HepG2 (cell line): Measurements from ENCODE around the gene IFNAR1. TPM values are rescaled to one million over a fixed set of nuclear protein-coding genes. Genes with fewer than 3 reads are reported as not detected.

Experiments used
- ATAC-seq: fragments of 200-7000 bp; cut with Tn5 transposase; 3 replicates; pipeline ENCODE4 v1.9.1; 2020; ENCODE audit warnings: mild to moderate bottlenecking, moderate library complexity
- BruUV-seq: library from RNA; stranded (reverse); fragments of 400-500 nt; replicated peaks from 2 replicates; lab custom pipeline; 2021; lab: Mats Ljungman, UMichigan
- CTCF ChIA-PET: fragments of 300-600 bp; formaldehyde crosslinking; extraction: SDS; loops from one replicate; lab custom pipeline; 2021; ENCODE audit warnings: low total read pairs, inconsistent platforms, low intra/inter-chr PET ratio; lab: Yijun Ruan, JAX
- POLR2A ChIA-PET: fragments of 350-600 bp; sonication (Branson Sonifier 250); formaldehyde crosslinking; loops from one replicate; lab custom pipeline; 2020; ENCODE audit warnings: antibody characterized with exemption, inconsistent platforms; lab: Yijun Ruan, JAX
- DNase-seq: peaks from one replicate; pipeline ENCODE4 v3.0.0-alpha.2; 2015; ENCODE audit warnings: low spot score
- FAIRE-seq: peaks from 3 replicates; lab custom pipeline; 2011; peaks lifted over from hg19 to GRCh38; lab: Jason Lieb, UNC
- H2AFZ ChIP-seq: one replicate; pipeline ENCODE4 v1.6.1; 2011; ENCODE audit warnings: low read length, inconsistent platforms
- H3K27ac ChIP-seq: fragments of 300-600 bp; 3 replicates; pipeline ENCODE4 v1.8.0; 2011; ENCODE audit warnings: mixed run types, mild to moderate bottlenecking, mixed read lengths, low read length, inconsistent platforms; ENCODE audit not compliant: insufficient read depth; ENCODE audit errors: extremely low read length
- H3K27me3 ChIP-seq, 2 experiments: fragments of 200-600 bp in 1 of 2; 2 replicates in 1 of 2; 3 replicates in 1 of 2; pipeline versions ENCODE4 v1.6.0 to v1.8.0; 2011; ENCODE audit warnings: low read length in 2 of 2, mild to moderate bottlenecking in 2 of 2, moderate library complexity in 2 of 2, inconsistent platforms in 1 of 2; ENCODE audit not compliant: insufficient read depth in 2 of 2, control insufficient read depth in 1 of 2
- H3K36me3 ChIP-seq, 2 experiments: fragments of 200-600 bp in 1 of 2; replicated peaks in 1 of 2; 2 replicates in 1 of 2; 3 replicates in 1 of 2; pipeline versions ENCODE4 v1.5.1 to v1.8.0; 2011; ENCODE audit warnings: low read length in 2 of 2, inconsistent platforms in 1 of 2; ENCODE audit not compliant: insufficient read depth in 2 of 2, control insufficient read depth in 1 of 2
- H3K4me1 ChIP-seq: 2 replicates; pipeline ENCODE4 v1.5.1; 2012; ENCODE audit warnings: low read length, inconsistent platforms; ENCODE audit not compliant: insufficient read depth
- H3K4me2 ChIP-seq: 2 replicates; pipeline ENCODE4 v1.6.0; 2011; ENCODE audit warnings: low read depth, low read length, inconsistent platforms
- H3K4me3 ChIP-seq, 3 experiments: fragments of 200-600 bp in 1 of 3; sonication (generic), shearing (Covaris generic) in 1 of 3; replicated peaks in 1 of 3; 2 replicates each; pipeline ENCODE4 v1.5.1; 2011 to 2016; ENCODE audit warnings: low read length in 3 of 3, inconsistent platforms in 2 of 3, low read depth in 2 of 3, mild to moderate bottlenecking in 2 of 3, control low read depth in 1 of 3, mixed read lengths in 1 of 3; ENCODE audit not compliant: insufficient read depth in 1 of 3
- H3K79me2 ChIP-seq: one replicate; pipeline ENCODE4 v1.6.1; 2011; ENCODE audit warnings: low read length, inconsistent platforms; ENCODE audit not compliant: insufficient read depth
- H3K9ac ChIP-seq: 2 replicates; pipeline ENCODE4 v1.6.0; 2011; ENCODE audit warnings: mild to moderate bottlenecking, low read depth, low read length, inconsistent platforms; ENCODE audit not compliant: insufficient read depth
- H3K9me3 ChIP-seq: 2 replicates; pipeline ENCODE4 v1.5.1; 2012; ENCODE audit warnings: mild to moderate bottlenecking, low read length
- H4K20me1 ChIP-seq: 2 replicates; pipeline ENCODE4 v1.6.0; 2011; ENCODE audit warnings: inconsistent platforms, mild to moderate bottlenecking, low read length, moderate library complexity; ENCODE audit not compliant: insufficient read depth
- AGO2 ChIP-seq: fragments of 200-400 bp; formaldehyde crosslinking; optimal IDR thresholded peaks from 2 replicates; pipeline ENCODE3; 2017; ENCODE audit warnings: mild to moderate bottlenecking, low read depth, low read length, moderate library complexity
- KDM1A ChIP-seq: IDR thresholded peaks from 2 replicates; pipeline ENCODE4 v1.6.1; 2016; ENCODE audit warnings: missing compliant biosample characterization
- PRMT3 ChIP-seq: sonication (generic); formaldehyde crosslinking; IDR thresholded peaks from 2 replicates; pipeline ENCODE4 v1.8.1; 2022; ENCODE audit warnings: low read depth, mild to moderate bottlenecking, moderate library complexity, missing genetic modification reagents, borderline replicate concordance
- SYNCRIP ChIP-seq: fragments of 200-400 bp; formaldehyde crosslinking; IDR thresholded peaks from 2 replicates; pipeline ENCODE4 v1.6.1; 2018; ENCODE audit warnings: mild to moderate bottlenecking, low read depth, low read length; ENCODE audit not compliant: insufficient read depth
- TAF15 ChIP-seq: fragments of 200-400 bp; formaldehyde crosslinking; IDR thresholded peaks from one replicate; pipeline ENCODE4 v1.6.1; 2018; ENCODE audit warnings: mild to moderate bottlenecking, low read depth, low read length; ENCODE audit not compliant: poor library complexity, severe bottlenecking
- ZBTB8A ChIP-seq: sonication (generic); formaldehyde crosslinking; IDR thresholded peaks from 2 replicates; pipeline ENCODE4 v1.4.0; 2020; ENCODE audit warnings: mild to moderate bottlenecking, low read depth, missing genetic modification reagents, borderline replicate concordance
- ZNF33A ChIP-seq: sonication (generic); formaldehyde crosslinking; IDR thresholded peaks from 2 replicates; pipeline ENCODE4 v1.5.1; 2020; ENCODE audit warnings: missing genetic modification reagents, mild to moderate bottlenecking, moderate library complexity, borderline replicate concordance
- ZNF432 ChIP-seq: sonication (generic); formaldehyde crosslinking; IDR thresholded peaks from 2 replicates; pipeline ENCODE4 v1.5.0; 2020; ENCODE audit warnings: missing genetic modification reagents, mild to moderate bottlenecking, borderline replicate concordance
- WGBS: methylation state at CpG from one replicate; pipeline ENCODE4 v1.1.6; 2017; ENCODE audit warnings: low lambda C conversion rate; 5-methylcytosine and 5-hydroxymethylcytosine counted together
- in situ Hi-C: cut with HindIII; loops from 2 replicates; pipeline ENCODE4 v1.10.0; 2017; ENCODE audit warnings: low pct_unique_long_range_greater_than_20kb; ENCODE audit not compliant: extremely low pct_ligation_motif_present
- intact Hi-C: fragments of 100-400 bp; cut with micrococcal nuclease; formaldehyde crosslinking; loops from one replicate; pipeline ENCODE4 v1.10.0; 2022; ENCODE audit not compliant: unreplicated experiment
- polyA plus RNA-seq, 8 experiments: library from polyadenylated mRNA; depleted of rRNA in 3 of 8; stranded (reverse) in 7 of 8; unstranded in 1 of 8; fragments of >200 nt; fragmentation: Illumina TruSeq in 4 of 8; extraction: Trizol in 4 of 8; gene quantifications; 2 replicates each; pipeline versions ENCODE4 v1.2.1 to v1.2.3, GENCODE V29; 2011 to 2016; ENCODE audit warnings: low read depth in 4 of 8, missing spikeins in 1 of 8, mixed read lengths in 1 of 8; ENCODE audit not compliant: insufficient read depth in 1 of 8
- total RNA-seq, 5 experiments: library from RNA; depleted of rRNA; stranded (reverse); fragments of >200 nt; fragmentation: Illumina TruSeq; extraction: Trizol; gene quantifications; 2 replicates each; pipeline ENCODE4 v1.2.3, GENCODE V29; 2016; ENCODE audit warnings: low read depth in 1 of 5
- TF ChIP-seq, protein P1 (sequence below): sonication (generic); formaldehyde crosslinking; IDR thresholded peaks from 2 replicates; pipeline ENCODE4 v1.4.0; 2020; ENCODE audit warnings: missing genetic modification reagents

The IFNAR1 gene
- total and polyA plus RNA-seq, 2 of the 13 experiments (the other 11 are each of a cell fraction or from before 2014, with no cell fraction given) = 6.7 to 9.3 TPM

DNA sequence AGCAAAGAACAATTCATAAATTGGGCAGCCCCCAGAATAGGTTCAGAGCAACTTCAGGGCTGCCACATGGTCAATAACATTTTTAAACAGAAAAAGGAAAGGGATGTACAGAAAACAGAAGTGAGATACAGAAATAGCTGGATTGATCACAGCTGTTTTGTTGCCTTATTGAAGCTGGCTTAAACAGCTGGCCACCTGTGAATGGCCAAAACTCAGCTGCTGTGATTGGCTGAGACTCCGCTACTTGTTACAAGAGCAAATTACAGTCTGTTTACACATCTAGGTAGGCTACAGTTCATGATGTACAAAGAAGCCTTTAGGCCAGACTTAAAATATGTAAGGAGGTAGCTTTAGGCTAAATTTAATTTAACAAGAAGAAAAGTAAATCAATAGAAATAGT, 11.6 kb upstream of the IFNAR1 start (continued):
- TF ChIP-seq ZNF432 (CRISPR knock-in tag) = no peak

DNA sequence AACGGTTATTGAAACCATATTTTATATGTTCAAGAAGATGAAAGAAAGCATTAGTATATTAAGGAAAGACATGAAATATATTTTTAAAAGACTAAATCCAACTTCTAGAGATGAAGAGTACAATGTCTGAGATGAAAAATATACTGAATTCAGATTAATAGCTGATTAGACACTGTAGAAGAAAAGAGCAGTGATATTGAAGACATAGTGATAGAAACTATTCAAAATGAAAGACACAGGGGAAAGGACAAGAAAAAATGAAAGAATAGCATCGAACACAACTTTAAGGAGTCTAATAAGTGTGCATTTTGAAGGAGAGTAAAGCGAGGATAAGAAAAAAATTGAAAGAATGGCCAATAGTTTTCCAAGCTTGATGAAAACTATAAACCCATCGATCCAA, 11.2 kb upstream of the IFNAR1 start:
- in situ Hi-C loops = no loop called here

More for the DNA sequence above, 11.2 kb upstream of the IFNAR1 start:
- H3K4me3 ChIP-seq = no peak overlapping the region
- H3K9ac ChIP-seq = no peak overlapping the region
- CTCF ChIA-PET = no interaction called here
- H3K27ac ChIP-seq = no peak overlapping the region
- no peak overlapping the region for H2AFZ ChIP-seq
- POLR2A ChIA-PET = interaction anchor here (2.3 kb wide), 1 partner anchor 12 kb away, joined by 8 read pairs; the partner anchor contains the start of gene IFNAR1
- ATAC-seq (no peak), FAIRE-seq (no peak), DNase-seq (no peak)
- H3K9me3 ChIP-seq = 0 out of 2 replicates have a peak, but pooled peaks cover 4% of the 10 kb centered on the region
- no TSS peak for BruUV-seq
- H3K4me1 ChIP-seq = no peaks in the 10 kb centered on the region
- H3K4me2 ChIP-seq = no peak overlapping the region
- no peak for TF ChIP-seq AGO2
- no peak for TF ChIP-seq SYNCRIP
- no peak for TF ChIP-seq TAF15
- TF ChIP-seq KDM1A (CRISPR knock-in tag) = no peak
- TF ChIP-seq ZBTB8A (CRISPR knock-in tag) = no peak
- no peak for TF ChIP-seq PRMT3 (CRISPR knock-in tag)
- no peak for TF ChIP-seq ZNF33A
- TF ChIP-seq, protein P1, sequence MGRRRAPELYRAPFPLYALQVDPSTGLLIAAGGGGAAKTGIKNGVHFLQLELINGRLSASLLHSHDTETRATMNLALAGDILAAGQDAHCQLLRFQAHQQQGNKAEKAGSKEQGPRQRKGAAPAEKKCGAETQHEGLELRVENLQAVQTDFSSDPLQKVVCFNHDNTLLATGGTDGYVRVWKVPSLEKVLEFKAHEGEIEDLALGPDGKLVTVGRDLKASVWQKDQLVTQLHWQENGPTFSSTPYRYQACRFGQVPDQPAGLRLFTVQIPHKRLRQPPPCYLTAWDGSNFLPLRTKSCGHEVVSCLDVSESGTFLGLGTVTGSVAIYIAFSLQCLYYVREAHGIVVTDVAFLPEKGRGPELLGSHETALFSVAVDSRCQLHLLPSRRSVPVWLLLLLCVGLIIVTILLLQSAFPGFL = no peak
- H3K27me3 ChIP-seq = peaks cover 0 to 13% of the 10 kb centered on the region in 2 experiments; a peak in 1 of 5 replicates
- intact Hi-C loops = no loop called here
- H4K20me1 ChIP-seq = no peaks in the 10 kb centered on the region
- no peaks in the 10 kb centered on the region for H3K36me3 ChIP-seq
- 28% methylated on average over 4 of the region's 4 CpGs for WGBS
- no peaks in the 10 kb centered on the region for H3K79me2 ChIP-seq
